Neural cell (in vitro differentiated cells): ENCODE results near the gene CAPN14. TPM values are rescaled to one million over a fixed set of nuclear protein-coding genes. Genes with fewer than 3 reads are reported as not detected.

Experiments used
- H2AFZ ChIP-seq: fragments of 200-600, 300-800 bp; sonication (generic), shearing (Covaris generic); 2 replicates; pipeline ENCODE4 v1.6.0; 2014; ENCODE audit warnings: low read depth, mild to moderate bottlenecking, antibody characterized with exemption, low read length, moderate library complexity
- H3F3A ChIP-seq: fragments of 200-600 bp; shearing (Covaris generic); 2 replicates; pipeline ENCODE4 v1.6.1; 2016; ENCODE audit warnings: mild to moderate bottlenecking, moderate library complexity, mixed read lengths, antibody characterized with exemption, low read length; ENCODE audit not compliant: insufficient read depth, poor library complexity, severe bottlenecking
- H3K27ac ChIP-seq: fragments of 200-600, 300-800 bp; sonication (generic), shearing (Covaris generic); 2 replicates; pipeline ENCODE4 v1.5.1; 2014; ENCODE audit warnings: mild to moderate bottlenecking, low read length, moderate library complexity
- H3K27me3 ChIP-seq: fragments of 300-800, 200-600 bp; sonication (generic), shearing (Covaris generic); 2 replicates; pipeline ENCODE4 v1.6.0; 2014; ENCODE audit warnings: mild to moderate bottlenecking, low read depth, low read length, moderate library complexity; ENCODE audit not compliant: insufficient read depth
- H3K36me3 ChIP-seq: fragments of 300-800, 200-600 bp; sonication (generic), shearing (Covaris generic); 2 replicates; pipeline ENCODE4 v1.5.1; 2014; ENCODE audit warnings: mild to moderate bottlenecking, antibody characterized with exemption, low read length, moderate library complexity; ENCODE audit not compliant: insufficient read depth
- H3K4me2 ChIP-seq: fragments of 300-800, 200-600 bp; sonication (generic), shearing (Covaris generic); 2 replicates; pipeline ENCODE4 v1.6.0; 2014; ENCODE audit warnings: mild to moderate bottlenecking, low read length
- H3K4me3 ChIP-seq: fragments of 300-800, 200-600 bp; sonication (generic), shearing (Covaris generic); 2 replicates; pipeline ENCODE4 v1.5.1; 2014; ENCODE audit warnings: mild to moderate bottlenecking, low read length, moderate library complexity
- H3K79me2 ChIP-seq: fragments of 200-600 bp; shearing (Covaris generic); replicated peaks from 2 replicates; pipeline ENCODE4 v1.6.0; 2014; ENCODE audit warnings: mild to moderate bottlenecking, low read length, moderate library complexity; ENCODE audit not compliant: insufficient read depth
- H3K9ac ChIP-seq: fragments of 300-800, 200-600 bp; sonication (generic), shearing (Covaris generic); 2 replicates; pipeline ENCODE4 v1.6.1; 2016; ENCODE audit warnings: mild to moderate bottlenecking, low read length, mixed read lengths
- H3K9me2 ChIP-seq: fragments of 200-600 bp; shearing (Covaris generic); 2 replicates; pipeline ENCODE4 v1.6.1; 2016; ENCODE audit warnings: mild to moderate bottlenecking, low read length, mixed read lengths; ENCODE audit not compliant: insufficient read depth
- H3K9me3 ChIP-seq: fragments of 200-600, 300-800 bp; sonication (generic), shearing (Covaris generic); 2 replicates; pipeline ENCODE4 v1.6.1; 2016; ENCODE audit warnings: mild to moderate bottlenecking, mixed run types, low read length, moderate library complexity, mixed read lengths
- H4K20me1 ChIP-seq: fragments of 200-600 bp; shearing (Covaris generic); 2 replicates; pipeline ENCODE4 v1.6.1; 2016; ENCODE audit warnings: mild to moderate bottlenecking, mixed run types; ENCODE audit not compliant: insufficient read depth
- CTCF ChIP-seq: fragments of 450-650 bp; IDR thresholded peaks from 2 replicates; pipeline ENCODE4 v1.5.1; 2014; ENCODE audit warnings: antibody characterized with exemption, mild to moderate bottlenecking, moderate library complexity; ENCODE audit not compliant: poor library complexity, severe bottlenecking
- EP300 ChIP-seq: fragments of 450-650 bp; conservative IDR thresholded peaks from 2 replicates; pipeline ENCODE4 v1.6.1; 2014; ENCODE audit warnings: antibody characterized with exemption, mild to moderate bottlenecking, moderate library complexity; ENCODE audit not compliant: poor library complexity, severe bottlenecking
- EZH2 ChIP-seq: fragments of 200-600, 300-800 bp; shearing (Covaris generic), sonication (generic); IDR thresholded peaks from 2 replicates; pipeline ENCODE4 v1.6.1; 2014; ENCODE audit warnings: antibody characterized with exemption, low read length, borderline replicate concordance, mild to moderate bottlenecking; ENCODE audit not compliant: insufficient read depth, poor library complexity, severe bottlenecking
- MXI1 ChIP-seq: fragments of 450-650 bp; conservative IDR thresholded peaks from 2 replicates; pipeline ENCODE4 v1.6.1; 2014; ENCODE audit warnings: antibody characterized with exemption, mild to moderate bottlenecking; ENCODE audit not compliant: poor library complexity, severe bottlenecking
- POLR2AphosphoS5 ChIP-seq: IDR thresholded peaks from 2 replicates; pipeline ENCODE4 v1.6.1; 2012
- RAD21 ChIP-seq: fragments of 450-650 bp; conservative IDR thresholded peaks from 2 replicates; pipeline ENCODE4 v1.6.1; 2014; ENCODE audit warnings: antibody characterized with exemption, mild to moderate bottlenecking, moderate library complexity
- REST ChIP-seq: IDR thresholded peaks from 2 replicates; pipeline ENCODE4 v1.6.1; 2012; ENCODE audit warnings: borderline replicate concordance
- SMC3 ChIP-seq: fragments of 450-650 bp; conservative IDR thresholded peaks from 2 replicates; pipeline ENCODE4 v1.6.1; 2014; ENCODE audit warnings: antibody characterized with exemption, mild to moderate bottlenecking, moderate library complexity; ENCODE audit not compliant: poor library complexity
- TAF1 ChIP-seq: IDR thresholded peaks from 2 replicates; pipeline ENCODE4 v1.6.1; 2012; ENCODE audit warnings: low read depth
- polyA plus RNA-seq: library from polyadenylated mRNA; depleted of rRNA; stranded (reverse); fragments of >200 nt; gene quantifications from 2 replicates; pipeline ENCODE4 v1.2.3, GENCODE V29; 2014

The CAPN14 gene
- polyA plus RNA-seq, 1 donor from 2014 or later: 2.1 TPM

GRCh38 chr2:31161637-31162036, 55.7 kb downstream of the CAPN14 start:
- Histone ChIP-seq H3K4me2 (no peak overlapping the region), H3K27me3 (no peaks in the 10 kb centered on the region), H3F3A (no peaks in the 10 kb centered on the region), H2AFZ (no peak overlapping the region), H4K20me1 (no peaks in the 10 kb centered on the region), H3K9me3 (no peaks in the 10 kb centered on the region), H3K79me2 (no peaks in the 10 kb centered on the region), H3K27ac (no peak overlapping the region), H3K36me3 (no peaks in the 10 kb centered on the region), H3K9ac (no peak overlapping the region), H3K9me2 (no peaks in the 10 kb centered on the region), H3K4me3 (no peak overlapping the region)
- no peak for TF ChIP-seq EP300
- no peak for TF ChIP-seq RAD21
- TF ChIP-seq SMC3: no peak
- no peak for TF ChIP-seq TAF1

GRCh38 chr2:31151501-31151900, 65.8 kb downstream of the CAPN14 start:
- Histone ChIP-seq H3K4me3 (no peak overlapping the region), H3K9ac (no peak overlapping the region), H2AFZ (no peak overlapping the region), H3K9me3 (no peaks in the 10 kb centered on the region), H3K9me2 (no peaks in the 10 kb centered on the region), H3K36me3 (no peaks in the 10 kb centered on the region), H3K27ac (no peak overlapping the region), H3K27me3 (no peaks in the 10 kb centered on the region), H3K79me2 (no peaks in the 10 kb centered on the region), H3K4me2 (no peak overlapping the region), H3F3A (no peaks in the 10 kb centered on the region), H4K20me1 (no peaks in the 10 kb centered on the region)
- TF ChIP-seq EZH2 (no peak), TAF1 (no peak), MXI1 (no peak), RAD21 (no peak), SMC3 (no peak), EP300 (no peak), CTCF (no peak), POLR2AphosphoS5 (no peak), REST (no peak)
